AG20443 (cell line): ENCODE measurements around the gene ARAF.

Source experiments
- DNase-seq: peaks from one replicate; pipeline ENCODE4 v3.0.0; 2012; ENCODE audit warnings: low spot score, mixed read lengths

The ARAF gene

GRCh38 chrX:47564438-47565085, 3.6 kb downstream of the ARAF start:
- no peak for DNase-seq

DNA sequence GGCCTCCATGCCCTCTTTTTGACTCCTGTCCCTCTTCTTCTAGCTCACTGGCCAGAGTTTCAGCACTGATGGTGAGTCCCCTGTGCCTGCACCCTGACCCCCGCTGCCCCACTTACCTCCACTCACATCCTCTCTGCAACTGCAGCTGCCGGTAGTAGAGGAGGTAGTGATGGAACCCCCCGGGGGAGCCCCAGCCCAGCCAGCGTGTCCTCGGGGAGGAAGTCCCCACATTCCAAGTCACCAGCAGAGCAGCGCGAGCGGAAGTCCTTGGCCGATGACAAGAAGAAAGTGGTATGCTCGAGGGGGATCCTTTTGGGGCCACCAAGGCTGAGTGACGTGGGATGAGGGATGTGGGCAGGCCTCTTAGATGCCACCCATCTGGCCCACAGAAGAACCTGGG, 5.8 kb downstream of the ARAF start:
- DNase-seq, result no peak

DNA sequence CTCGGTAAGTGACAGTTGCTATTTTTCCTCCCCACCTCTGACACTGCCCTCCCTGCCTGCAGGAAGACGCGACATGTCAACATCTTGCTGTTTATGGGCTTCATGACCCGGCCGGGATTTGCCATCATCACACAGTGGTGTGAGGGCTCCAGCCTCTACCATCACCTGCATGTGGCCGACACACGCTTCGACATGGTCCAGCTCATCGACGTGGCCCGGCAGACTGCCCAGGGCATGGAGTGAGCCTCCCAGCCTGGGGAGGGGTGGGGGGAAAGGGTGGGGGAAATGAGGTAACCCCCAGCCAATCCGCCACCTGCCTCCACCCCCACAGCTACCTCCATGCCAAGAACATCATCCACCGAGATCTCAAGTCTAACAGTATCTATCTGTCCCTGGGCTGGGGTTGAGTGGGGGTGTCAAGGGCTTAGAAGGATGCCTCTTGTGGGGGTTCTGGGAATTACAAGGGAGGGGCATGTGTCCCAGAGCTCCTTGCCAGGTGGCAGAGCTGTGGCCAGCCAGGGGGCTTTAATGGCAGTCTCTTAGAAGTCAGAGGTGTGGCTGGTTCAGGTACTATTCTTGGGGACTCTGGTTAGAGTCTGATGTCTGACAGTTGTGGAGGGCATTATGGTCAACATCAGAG, 7.8 kb downstream of the ARAF start:
- no peak for DNase-seq

- DNase-seq, result no peak
Measured at GRCh38 chrX:47570794-47571193, 9.8 kb downstream of the ARAF start.

DNA sequence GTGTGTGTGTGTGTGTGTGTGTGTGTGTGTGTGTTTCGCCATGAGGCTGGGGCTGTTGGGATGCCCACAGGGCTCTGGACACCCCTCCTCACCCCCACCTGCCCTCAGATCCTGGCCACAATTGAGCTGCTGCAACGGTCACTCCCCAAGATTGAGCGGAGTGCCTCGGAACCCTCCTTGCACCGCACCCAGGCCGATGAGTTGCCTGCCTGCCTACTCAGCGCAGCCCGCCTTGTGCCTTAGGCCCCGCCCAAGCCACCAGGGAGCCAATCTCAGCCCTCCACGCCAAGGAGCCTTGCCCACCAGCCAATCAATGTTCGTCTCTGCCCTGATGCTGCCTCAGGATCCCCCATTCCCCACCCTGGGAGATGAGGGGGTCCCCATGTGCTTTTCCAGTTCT, 10.2 kb downstream of the ARAF start:
- no peak for DNase-seq

GRCh38 chrX:47571896-47572295, 10.9 kb downstream of the ARAF start:
- DNase-seq, result no peak

- no peak for DNase-seq
Measured at GRCh38 chrX:47572773-47573340, 11.9 kb downstream of the ARAF start.

DNA sequence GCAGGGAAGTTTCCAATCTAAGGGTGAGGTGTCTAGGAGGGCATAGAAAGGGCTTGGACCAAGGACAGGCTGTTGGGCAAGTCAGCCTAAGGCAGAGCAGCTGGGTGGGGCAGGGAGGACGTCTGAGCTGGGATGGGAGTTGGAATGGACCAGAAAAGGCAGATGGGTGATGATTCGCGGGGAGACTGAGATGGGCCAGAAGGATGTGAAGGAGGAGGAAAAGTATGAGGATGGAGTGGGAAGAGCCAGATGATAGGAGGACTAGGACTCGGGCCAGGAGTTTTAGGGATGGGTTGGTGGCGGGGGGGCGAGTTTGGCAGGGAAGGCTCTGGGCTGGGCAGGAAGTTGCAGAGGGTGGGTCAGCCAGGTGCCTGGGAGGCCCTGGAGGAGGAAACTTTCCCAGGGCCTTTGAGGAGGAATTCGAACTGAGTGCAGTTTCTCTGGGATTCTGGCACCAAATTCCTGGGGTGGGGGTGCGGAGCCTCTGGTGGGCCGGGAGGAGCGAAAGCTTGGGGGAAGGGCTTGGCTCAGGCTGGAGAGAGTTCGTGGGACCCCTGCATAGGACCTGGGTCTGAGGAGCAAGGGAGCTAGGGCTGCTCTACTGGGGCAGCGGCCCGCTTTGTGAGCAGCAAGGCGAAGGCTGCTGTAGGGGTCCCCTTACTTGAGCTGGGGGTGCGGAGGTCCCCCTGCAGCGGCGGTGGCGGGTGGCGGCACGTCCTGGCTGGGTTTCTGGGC, 12.5 kb downstream of the ARAF start:
- peak; percentile 42 for DNase-seq

- no peak for DNase-seq
Measured at GRCh38 chrX:47574076-47574546, 13.1 kb downstream of the ARAF start.

GRCh38 chrX:47574547-47575301, 13.7 kb downstream of the ARAF start:
- DNase-seq, result no peak

DNA sequence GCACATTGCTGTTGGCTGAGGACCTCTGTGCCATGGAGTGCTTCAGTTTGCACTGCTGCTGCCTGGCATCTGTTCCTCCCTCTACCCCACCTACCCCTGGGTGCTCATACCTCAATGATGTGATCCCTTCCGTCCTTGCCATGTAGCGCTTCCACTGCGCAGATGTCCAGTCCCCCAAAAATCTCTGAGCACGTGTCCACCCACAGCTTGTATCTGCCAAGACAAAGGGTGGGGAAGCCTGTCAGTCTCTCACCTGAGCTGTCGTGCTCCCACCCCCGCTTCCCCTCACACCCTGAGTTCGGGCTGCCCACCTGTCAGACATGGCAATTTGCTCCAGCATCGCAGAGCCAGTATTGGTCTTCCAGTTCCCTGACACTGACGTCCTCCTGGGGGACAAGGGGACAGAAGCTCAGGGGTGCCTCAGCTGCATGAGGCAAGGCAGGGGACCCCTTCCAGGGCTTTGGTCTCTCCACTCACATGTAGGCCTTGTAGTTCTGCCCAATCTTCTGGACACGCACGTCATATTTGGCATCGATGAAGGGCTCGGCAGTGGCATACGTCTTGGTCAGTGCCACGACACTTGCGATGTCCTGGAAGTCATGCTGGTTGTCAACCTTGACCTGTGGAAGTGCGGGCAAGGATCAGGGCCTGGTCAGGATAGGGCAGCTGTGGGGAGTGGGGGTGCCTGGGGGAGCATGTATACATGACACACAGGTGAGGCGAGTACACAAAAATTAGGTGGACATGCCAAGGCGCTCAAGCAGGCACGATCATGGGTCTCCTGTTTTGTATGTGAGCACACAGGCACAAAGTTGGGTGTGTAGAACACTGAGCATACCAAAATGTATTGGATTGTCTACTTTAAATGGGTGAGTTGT, 15.3 kb downstream of the ARAF start:
- DNase-seq, result no peak

GRCh38 chrX:47577424-47577823, 16.4 kb downstream of the ARAF start:
- DNase-seq, result no peak

GRCh38 chrX:47577901-47578300, 16.9 kb downstream of the ARAF start:
- DNase-seq, result no peak

GRCh38 chrX:47578692-47579091, 17.7 kb downstream of the ARAF start:
- DNase-seq, result no peak

GRCh38 chrX:47579537-47579936, 18.5 kb downstream of the ARAF start:
- peak; percentile 17 for DNase-seq

DNA sequence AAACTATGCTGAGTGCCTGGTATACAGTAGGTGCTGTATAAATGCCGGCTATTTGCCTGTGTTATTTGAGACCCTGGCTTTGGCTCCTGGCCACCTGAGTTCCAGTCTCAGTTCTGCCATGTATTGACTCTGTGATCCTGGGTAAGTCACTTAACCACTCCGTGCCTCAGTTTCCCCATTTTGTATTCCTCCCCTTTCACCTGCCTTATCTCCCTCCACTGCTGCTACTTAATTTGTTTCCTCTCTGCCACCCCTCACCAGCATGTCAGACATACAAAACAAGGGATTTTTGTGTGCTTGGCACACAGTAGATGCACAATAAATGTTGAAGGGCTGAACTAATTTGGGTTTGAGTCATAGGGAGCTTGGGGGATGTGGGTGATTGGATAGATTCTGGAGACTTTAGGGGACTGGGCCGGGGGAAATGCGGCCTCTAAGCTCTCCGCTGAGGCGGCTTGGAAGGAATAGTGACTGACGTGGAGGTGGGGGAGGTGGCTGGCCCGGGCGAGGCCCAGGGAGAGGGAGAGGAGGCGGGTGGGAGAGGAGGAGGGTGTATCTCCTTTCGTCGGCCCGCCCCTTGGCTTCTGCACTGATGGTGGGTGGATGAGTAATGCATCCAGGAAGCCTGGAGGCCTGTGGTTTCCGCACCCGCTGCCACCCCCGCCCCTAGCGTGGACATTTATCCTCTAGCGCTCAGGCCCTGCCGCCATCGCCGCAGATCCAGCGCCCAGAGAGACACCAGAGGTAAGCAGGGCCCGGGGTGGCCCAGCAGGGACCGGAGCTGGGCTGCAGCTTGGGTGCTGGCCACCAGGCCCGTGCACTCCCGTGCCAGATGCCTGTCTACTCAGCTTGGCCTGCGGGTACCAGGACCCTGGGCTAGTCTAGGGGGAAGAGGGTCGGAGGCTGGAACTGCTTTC, 21.0 kb downstream of the ARAF start, which contains the start of gene TIMP1:
TIMP1 (plus strand) TSS at position 706 of the 917 bp plus-strand sequence. CDS start 980 bp downstream, outside the sequence.
- peak; percentile 91 for DNase-seq

GRCh38 chrX:47583240-47583861, 22.3 kb downstream of the ARAF start:
- no peak for DNase-seq

GRCh38 chrX:47584714-47585113, 23.7 kb downstream of the ARAF start:
- DNase-seq, result no peak

DNA sequence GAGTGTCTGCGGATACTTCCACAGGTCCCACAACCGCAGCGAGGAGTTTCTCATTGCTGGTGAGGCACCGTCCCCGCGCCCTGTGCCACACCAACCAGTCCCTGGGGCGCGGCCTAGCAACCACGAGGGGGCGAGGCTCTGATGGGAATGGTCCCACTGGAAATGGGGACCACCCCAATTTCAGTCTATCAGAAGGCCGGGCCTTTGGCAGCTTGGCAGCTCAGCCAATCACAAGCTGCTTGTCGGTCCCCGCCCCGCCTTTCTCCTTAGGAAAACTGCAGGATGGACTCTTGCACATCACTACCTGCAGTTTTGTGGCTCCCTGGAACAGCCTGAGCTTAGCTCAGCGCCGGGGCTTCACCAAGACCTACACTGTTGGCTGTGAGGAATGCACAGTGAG, 24.3 kb downstream of the ARAF start:
- DNase-seq, result no peak
